Hepatocyte (in vitro differentiated cells): ENCODE results near the gene KDELR1.

Experiments
- EZH2 ChIP-seq: fragments of 200-600 bp; sonication (generic); IDR thresholded peaks from 2 replicates; pipeline ENCODE4 v1.6.1; 2016; ENCODE audit warnings: antibody characterized with exemption, mild to moderate bottlenecking, borderline replicate concordance
- EZH2phosphoT487 ChIP-seq: fragments of 200-600 bp; sonication (generic); IDR thresholded peaks from one replicate; pipeline ENCODE4 v1.6.1; 2018; ENCODE audit warnings: antibody characterized with exemption, mild to moderate bottlenecking, low read depth, moderate library complexity; ENCODE audit not compliant: unreplicated experiment, severe bottlenecking
- TF ChIP-seq, protein P1 (sequence below): fragments of 200-600 bp; sonication (generic); IDR thresholded peaks from 2 replicates; pipeline ENCODE4 v1.5.1; 2016; ENCODE audit warnings: antibody characterized with exemption, mild to moderate bottlenecking; ENCODE audit not compliant: poor library complexity

DNA sequence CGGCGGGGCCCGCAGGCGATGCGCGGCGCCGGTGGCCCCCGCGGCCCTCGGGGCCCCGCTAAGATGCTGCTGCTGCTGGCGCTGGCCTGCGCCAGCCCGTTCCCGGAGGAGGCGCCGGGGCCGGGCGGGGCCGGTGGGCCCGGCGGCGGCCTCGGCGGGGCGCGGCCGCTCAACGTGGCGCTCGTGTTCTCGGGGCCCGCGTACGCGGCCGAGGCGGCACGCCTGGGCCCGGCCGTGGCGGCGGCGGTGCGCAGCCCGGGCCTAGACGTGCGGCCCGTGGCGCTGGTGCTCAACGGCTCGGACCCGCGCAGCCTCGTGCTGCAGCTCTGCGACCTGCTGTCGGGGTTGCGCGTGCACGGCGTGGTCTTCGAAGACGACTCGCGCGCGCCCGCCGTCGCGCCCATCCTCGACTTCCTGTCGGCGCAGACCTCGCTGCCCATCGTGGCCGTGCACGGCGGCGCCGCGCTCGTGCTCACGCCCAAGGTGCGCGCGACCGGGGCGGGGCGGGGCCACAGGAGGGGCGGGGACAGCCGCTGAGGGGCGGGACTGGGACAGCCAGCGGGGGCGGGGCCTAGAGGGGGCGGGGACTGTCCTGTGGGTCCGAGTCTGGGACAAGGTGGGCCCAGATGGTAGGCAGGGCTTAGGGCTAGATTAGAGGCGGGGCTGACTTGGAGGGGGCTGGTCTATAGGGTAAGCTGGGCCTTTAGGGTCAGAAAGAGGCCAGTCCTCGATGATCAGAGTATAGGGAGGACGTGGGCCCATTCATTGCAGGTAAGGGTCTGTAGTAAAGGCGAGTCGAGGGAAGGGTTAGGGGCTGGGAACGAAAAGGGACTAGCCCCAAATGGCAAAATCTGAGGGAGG is 7.3 kb upstream of the KDELR1 start:
- TF ChIP-seq, protein P1, sequence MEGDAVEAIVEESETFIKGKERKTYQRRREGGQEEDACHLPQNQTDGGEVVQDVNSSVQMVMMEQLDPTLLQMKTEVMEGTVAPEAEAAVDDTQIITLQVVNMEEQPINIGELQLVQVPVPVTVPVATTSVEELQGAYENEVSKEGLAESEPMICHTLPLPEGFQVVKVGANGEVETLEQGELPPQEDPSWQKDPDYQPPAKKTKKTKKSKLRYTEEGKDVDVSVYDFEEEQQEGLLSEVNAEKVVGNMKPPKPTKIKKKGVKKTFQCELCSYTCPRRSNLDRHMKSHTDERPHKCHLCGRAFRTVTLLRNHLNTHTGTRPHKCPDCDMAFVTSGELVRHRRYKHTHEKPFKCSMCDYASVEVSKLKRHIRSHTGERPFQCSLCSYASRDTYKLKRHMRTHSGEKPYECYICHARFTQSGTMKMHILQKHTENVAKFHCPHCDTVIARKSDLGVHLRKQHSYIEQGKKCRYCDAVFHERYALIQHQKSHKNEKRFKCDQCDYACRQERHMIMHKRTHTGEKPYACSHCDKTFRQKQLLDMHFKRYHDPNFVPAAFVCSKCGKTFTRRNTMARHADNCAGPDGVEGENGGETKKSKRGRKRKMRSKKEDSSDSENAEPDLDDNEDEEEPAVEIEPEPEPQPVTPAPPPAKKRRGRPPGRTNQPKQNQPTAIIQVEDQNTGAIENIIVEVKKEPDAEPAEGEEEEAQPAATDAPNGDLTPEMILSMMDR = no peak
- TF ChIP-seq EZH2 = no peak
- TF ChIP-seq EZH2phosphoT487 = no peak
